HEK293 (cell line): ENCODE data around the gene HMCN1.

ENCODE experiments used
- CTCF ChIA-PET: fragments of 350-600 bp; formaldehyde crosslinking; extraction: SDS; loops from one replicate; lab custom pipeline; 2021; ENCODE audit warnings: antibody characterized with exemption; lab: Yijun Ruan, JAX
- POLR2A ChIA-PET: fragments of 300-600 bp; formaldehyde crosslinking; extraction: SDS; loops from one replicate; lab custom pipeline; 2020; ENCODE audit warnings: antibody characterized with exemption, inconsistent platforms; lab: Yijun Ruan, JAX
- H3K27ac ChIP-seq: fragments of 200-500 bp; sonication (Bioruptor generic); 2 replicates; pipeline ENCODE4 v1.5.1; 2014; ENCODE audit warnings: low read depth, low read length, control low read depth, inconsistent platforms; ENCODE audit errors: extremely low read depth
- H3K36me3 ChIP-seq, 2 experiments: fragments of 200-500 bp in 1 of 2; sonication (Bioruptor generic) in 1 of 2; 1 replicate in 1 of 2; 2 replicates in 1 of 2; pipeline ENCODE4 v1.5.1; 2014 to 2017; ENCODE audit warnings: inconsistent platforms in 2 of 2, low read length in 2 of 2; ENCODE audit not compliant: control insufficient read depth in 2 of 2, insufficient read depth in 1 of 2
- H3K4me1 ChIP-seq: fragments of 200-500 bp; sonication (Bioruptor generic); 2 replicates; pipeline ENCODE4 v1.5.1; 2014; ENCODE audit warnings: mild to moderate bottlenecking, low read length, inconsistent platforms; ENCODE audit not compliant: control insufficient read depth, insufficient read depth
- H3K4me3 ChIP-seq: 2 replicates; pipeline ENCODE4 v1.5.1; 2011; ENCODE audit warnings: low read depth, mild to moderate bottlenecking, control low read depth, low read length, moderate library complexity
- H3K9me3 ChIP-seq: fragments of 200-500 bp; sonication (Bioruptor generic); 2 replicates; pipeline ENCODE4 v1.5.1; 2014; ENCODE audit warnings: low read depth, low read length, inconsistent platforms; ENCODE audit not compliant: control insufficient read depth, insufficient read depth
- EGR2 ChIP-seq: fragments of 450-650 bp; formaldehyde crosslinking; IDR thresholded peaks from 2 replicates; pipeline ENCODE4 v1.5.1; 2016; ENCODE audit warnings: low read depth, missing biosample characterization, missing genetic modification characterization
- GLIS1 ChIP-seq: fragments of 450-650 bp; formaldehyde crosslinking; IDR thresholded peaks from 2 replicates; pipeline ENCODE4 v1.5.1; 2016; ENCODE audit warnings: missing biosample characterization, missing genetic modification characterization
- GLIS2 ChIP-seq: fragments of 450-650 bp; formaldehyde crosslinking; IDR thresholded peaks from 2 replicates; pipeline ENCODE4 v1.5.1; 2016; ENCODE audit warnings: missing biosample characterization, missing genetic modification characterization
- KLF16 ChIP-seq: fragments of 450-650 bp; formaldehyde crosslinking; IDR thresholded peaks from 2 replicates; pipeline ENCODE4 v1.5.1; 2017; ENCODE audit warnings: missing biosample characterization, missing genetic modification characterization
- MEIS1 ChIP-seq: sonication (generic); formaldehyde crosslinking; IDR thresholded peaks from 2 replicates; pipeline ENCODE4 v1.8.1; 2022; ENCODE audit warnings: missing genetic modification reagents, mild to moderate bottlenecking, borderline replicate concordance
- PRDM1 ChIP-seq: fragments of 450-650 bp; formaldehyde crosslinking; IDR thresholded peaks from 2 replicates; pipeline ENCODE4; 2016; ENCODE audit warnings: missing biosample characterization, missing genetic modification characterization
- PRDM6 ChIP-seq: fragments of 450-650 bp; formaldehyde crosslinking; IDR thresholded peaks from 2 replicates; pipeline ENCODE4 v1.5.1; 2017; ENCODE audit warnings: missing biosample characterization, missing genetic modification characterization
- ZBTB1 ChIP-seq: fragments of 450-650 bp; formaldehyde crosslinking; IDR thresholded peaks from 2 replicates; pipeline ENCODE4 v1.5.1; 2016; ENCODE audit warnings: missing biosample characterization, missing genetic modification characterization
- ZBTB26 ChIP-seq: fragments of 450-650 bp; formaldehyde crosslinking; optimal IDR thresholded peaks from 2 replicates; pipeline ENCODE3; 2016; ENCODE audit warnings: missing biosample characterization, mild to moderate bottlenecking, missing genetic modification characterization
- ZBTB48 ChIP-seq: fragments of 450-650 bp; formaldehyde crosslinking; IDR thresholded peaks from 2 replicates; pipeline ENCODE4 v1.5.1; 2016; ENCODE audit warnings: missing biosample characterization, missing genetic modification characterization
- ZNF114 ChIP-seq: fragments of 450-650 bp; formaldehyde crosslinking; IDR thresholded peaks from 2 replicates; pipeline ENCODE4 v1.5.0; 2017; ENCODE audit warnings: missing biosample characterization, missing genetic modification characterization
- ZNF121 ChIP-seq: fragments of 450-650 bp; formaldehyde crosslinking; IDR thresholded peaks from 2 replicates; pipeline ENCODE4 v1.5.1; 2016; ENCODE audit warnings: missing biosample characterization, missing genetic modification characterization
- ZNF221 ChIP-seq: fragments of 450-650 bp; formaldehyde crosslinking; IDR thresholded peaks from 2 replicates; pipeline ENCODE4 v1.5.1; 2017; ENCODE audit warnings: missing biosample characterization, missing genetic modification characterization, borderline replicate concordance
- ZNF398 ChIP-seq: fragments of 450-650 bp; formaldehyde crosslinking; IDR thresholded peaks from 2 replicates; pipeline ENCODE4 v1.5.1; 2017; ENCODE audit warnings: missing biosample characterization, missing genetic modification characterization
- ZNF423 ChIP-seq: fragments of 450-650 bp; formaldehyde crosslinking; IDR thresholded peaks from 2 replicates; pipeline ENCODE4 v1.5.1; 2016; ENCODE audit warnings: missing biosample characterization, missing genetic modification characterization
- ZNF544 ChIP-seq: fragments of 450-650 bp; formaldehyde crosslinking; IDR thresholded peaks from 2 replicates; pipeline ENCODE4 v1.5.0; 2017; ENCODE audit warnings: missing biosample characterization, missing genetic modification characterization
- ZNF571 ChIP-seq: fragments of 450-650 bp; formaldehyde crosslinking; IDR thresholded peaks from 2 replicates; pipeline ENCODE4 v1.5.0; 2017; ENCODE audit warnings: missing biosample characterization, missing genetic modification characterization
- ZNF843 ChIP-seq: fragments of 450-650 bp; formaldehyde crosslinking; IDR thresholded peaks from 2 replicates; pipeline ENCODE4 v1.5.1; 2016; ENCODE audit warnings: missing biosample characterization, missing genetic modification characterization
- ZSCAN18 ChIP-seq: fragments of 450-650 bp; formaldehyde crosslinking; IDR thresholded peaks from 2 replicates; pipeline ENCODE4 v1.5.1; 2016; ENCODE audit warnings: missing biosample characterization, missing genetic modification characterization
- ZSCAN30 ChIP-seq: fragments of 450-650 bp; IDR thresholded peaks from 2 replicates; pipeline ENCODE4 v1.5.1; 2018; ENCODE audit warnings: missing biosample characterization, mild to moderate bottlenecking, missing genetic modification characterization, moderate library complexity

HMCN1 gene

GRCh38 chr1:185912504-185912903 is 178.3 kb downstream of the HMCN1 start:
- H3K9me3 ChIP-seq, result no peaks in the 10 kb centered on the region
- CTCF ChIA-PET, result no interaction called here
- POLR2A ChIA-PET, result no interaction called here
- H3K27ac ChIP-seq, result no peak overlapping the region
- no peak overlapping the region for H3K4me3 ChIP-seq
- H3K36me3 ChIP-seq, result no peaks in the 10 kb centered on the region
- H3K4me1 ChIP-seq, result no peaks in the 10 kb centered on the region
- no peak for TF ChIP-seq ZNF423 (tag by site-specific recombination)
- TF ChIP-seq ZNF544 (tag by site-specific recombination), result no peak
- no peak for TF ChIP-seq ZNF121 (tag by site-specific recombination)
- no peak for TF ChIP-seq PRDM1 (tag by site-specific recombination)
- TF ChIP-seq ZNF114, result no peak
- TF ChIP-seq ZNF398 (tag by site-specific recombination), result no peak
- no peak for TF ChIP-seq KLF16 (tag by site-specific recombination)
- TF ChIP-seq ZSCAN30 (tag by site-specific recombination), result no peak
- no peak for TF ChIP-seq ZBTB26 (tag by site-specific recombination)
- no peak for TF ChIP-seq ZSCAN18 (tag by site-specific recombination)
- TF ChIP-seq ZBTB48, result no peak
- no peak for TF ChIP-seq ZNF571 (tag by site-specific recombination)
- no peak for TF ChIP-seq EGR2 (tag by site-specific recombination)
- TF ChIP-seq PRDM6, result no peak
- TF ChIP-seq, all 188 proteins: peak for 0

- Histone ChIP-seq H3K9me3 (no peaks in the 10 kb centered on the region), H3K4me1 (no peaks in the 10 kb centered on the region), H3K27ac (no peak overlapping the region), H3K36me3 (no peaks in the 10 kb centered on the region), H3K4me3 (no peak overlapping the region)
- no peak for TF ChIP-seq GLIS2
- TF ChIP-seq MEIS1 (CRISPR knock-in tag), result no peak
- TF ChIP-seq ZBTB1 (tag by site-specific recombination), result no peak
- no peak for TF ChIP-seq ZNF114
- no peak for TF ChIP-seq ZNF843 (tag by site-specific recombination)
- no peak for TF ChIP-seq ZNF221 (tag by site-specific recombination)
- no peak for TF ChIP-seq GLIS1
- CTCF ChIA-PET, result interaction anchor here (0.6 kb wide), 1 partner anchor 8 kb away, joined by 3 read pairs; no protein-coding TSS in a partner anchor
- POLR2A ChIA-PET, result no interaction called here
Observed at GRCh38 chr1:185914089-185914488, 179.9 kb downstream of the HMCN1 start.
